ENCODE results near the gene STT3B. TPM values are rescaled to one million over a fixed set of nuclear protein-coding genes. Genes with fewer than 3 reads are reported as not detected.

The STT3B gene
- total RNA-seq, 1 donor from 2014 or later, result 210 TPM

DNA sequence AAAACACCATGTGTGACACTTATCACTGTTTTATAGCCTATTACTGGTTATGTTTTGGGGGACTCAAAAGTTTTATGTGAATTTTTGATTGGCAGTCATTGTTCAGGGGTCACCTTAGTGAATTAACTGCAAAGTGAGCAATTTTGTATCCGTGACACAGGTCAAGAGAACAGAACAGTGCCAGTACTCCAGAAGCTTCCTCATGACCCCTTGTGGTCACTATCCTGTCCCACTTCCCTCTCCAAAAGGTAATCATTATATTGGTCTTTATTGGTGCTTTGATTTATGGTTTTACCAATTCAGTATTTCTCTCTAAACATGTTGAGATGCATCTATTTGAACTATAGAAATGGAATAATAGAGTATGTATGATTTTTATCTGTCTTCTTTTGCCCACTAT lies 107.1 kb downstream of the STT3B start:
- TF ChIP-seq, protein P1, sequence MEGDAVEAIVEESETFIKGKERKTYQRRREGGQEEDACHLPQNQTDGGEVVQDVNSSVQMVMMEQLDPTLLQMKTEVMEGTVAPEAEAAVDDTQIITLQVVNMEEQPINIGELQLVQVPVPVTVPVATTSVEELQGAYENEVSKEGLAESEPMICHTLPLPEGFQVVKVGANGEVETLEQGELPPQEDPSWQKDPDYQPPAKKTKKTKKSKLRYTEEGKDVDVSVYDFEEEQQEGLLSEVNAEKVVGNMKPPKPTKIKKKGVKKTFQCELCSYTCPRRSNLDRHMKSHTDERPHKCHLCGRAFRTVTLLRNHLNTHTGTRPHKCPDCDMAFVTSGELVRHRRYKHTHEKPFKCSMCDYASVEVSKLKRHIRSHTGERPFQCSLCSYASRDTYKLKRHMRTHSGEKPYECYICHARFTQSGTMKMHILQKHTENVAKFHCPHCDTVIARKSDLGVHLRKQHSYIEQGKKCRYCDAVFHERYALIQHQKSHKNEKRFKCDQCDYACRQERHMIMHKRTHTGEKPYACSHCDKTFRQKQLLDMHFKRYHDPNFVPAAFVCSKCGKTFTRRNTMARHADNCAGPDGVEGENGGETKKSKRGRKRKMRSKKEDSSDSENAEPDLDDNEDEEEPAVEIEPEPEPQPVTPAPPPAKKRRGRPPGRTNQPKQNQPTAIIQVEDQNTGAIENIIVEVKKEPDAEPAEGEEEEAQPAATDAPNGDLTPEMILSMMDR (IDR thresholded peaks at IDR 0.05; ENCODE audit: unreplicated experiment), result no peak
- Mint-ChIP-seq H3K4me1 (peaks cover 9% of the 10 kb centered on the region), H3K9me3 (peaks cover 3% of the 10 kb centered on the region), H3K36me3 (peaks cover 24% of the 10 kb centered on the region), H3K27me3 (ENCODE audit: low read depth) (no peaks in the 10 kb centered on the region), H3K4me3 (no peak overlapping the region), H3K27ac (no peak overlapping the region)
- no peak for DNase-seq (ENCODE audit: low spot score in 2 of 2, unreplicated experiment in 2 of 2)

DNA sequence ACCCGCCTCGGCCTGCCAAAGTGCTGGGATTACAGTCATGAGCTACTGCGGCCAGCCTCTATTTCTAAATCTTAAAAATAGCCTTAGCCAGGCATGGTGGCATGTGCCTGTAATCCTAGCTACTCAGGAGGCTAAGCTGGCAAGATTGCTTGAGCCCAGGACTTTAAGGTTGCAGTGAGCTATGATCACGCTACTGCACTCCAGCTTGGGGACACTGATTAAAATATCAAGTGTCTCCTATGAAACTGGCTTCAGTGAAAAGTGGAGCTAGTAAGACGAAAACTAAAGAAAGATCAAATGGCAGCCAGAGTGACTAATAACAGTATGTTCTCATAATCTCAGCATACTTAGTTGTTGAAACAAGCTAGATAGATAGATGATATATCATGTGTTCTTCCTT lies 112.5 kb downstream of the STT3B start:
- H3K36me3 Mint-ChIP-seq, result peaks cover 54% of the 10 kb centered on the region

DNA sequence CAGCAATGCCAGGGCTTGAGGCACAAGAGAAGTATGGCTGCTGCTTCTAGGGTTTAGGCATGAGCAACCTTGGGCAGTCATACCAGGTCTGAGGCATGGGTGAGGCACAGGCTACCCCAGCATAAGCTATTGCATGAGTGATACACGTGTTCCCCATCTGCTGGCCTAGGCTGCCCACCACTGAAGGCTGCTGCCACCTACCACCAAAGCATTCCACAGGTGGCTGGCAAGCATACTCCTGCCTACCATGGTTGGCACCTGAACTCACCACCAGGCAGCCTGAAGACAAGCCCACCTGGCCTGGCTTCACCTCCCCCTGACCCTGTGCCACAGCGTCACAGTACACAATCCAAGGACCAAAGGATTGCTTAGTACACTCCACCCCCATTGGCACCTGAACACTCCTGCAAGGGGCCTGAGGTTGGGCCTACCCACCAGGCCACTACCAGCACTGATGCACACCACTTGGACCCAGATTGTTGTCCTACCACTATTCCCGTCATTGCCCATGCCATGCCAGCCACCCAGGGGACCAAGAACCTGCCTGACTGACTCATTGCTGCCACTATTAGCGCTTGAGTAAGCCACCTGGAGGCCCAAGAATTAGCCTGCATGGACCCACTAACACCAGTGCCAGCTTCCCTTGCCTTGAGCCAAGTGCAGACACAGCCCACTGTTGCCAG lies 115.7 kb downstream of the STT3B start:
- peaks cover 79% of the 10 kb centered on the region for H3K36me3 Mint-ChIP-seq
- no peak overlapping the region for H3K4me3 Mint-ChIP-seq
- no peak overlapping the region for H3K27ac Mint-ChIP-seq
- TF ChIP-seq, protein P1 (IDR thresholded peaks at IDR 0.05; ENCODE audit: unreplicated experiment), result no peak
- no peaks in the 10 kb centered on the region for H3K4me1 Mint-ChIP-seq
- DNase-seq (ENCODE audit: low spot score in 2 of 2, unreplicated experiment in 2 of 2), result no peak
- H3K9me3 Mint-ChIP-seq, result peaks cover 73% of the 10 kb centered on the region
- no peaks in the 10 kb centered on the region for H3K27me3 Mint-ChIP-seq (ENCODE audit: low read depth)

More for the DNA sequence above, 112.5 kb downstream of the STT3B start:
- no peak overlapping the region for H3K4me3 Mint-ChIP-seq
- no peaks in the 10 kb centered on the region for H3K4me1 Mint-ChIP-seq
- DNase-seq (ENCODE audit: low spot score in 2 of 2, unreplicated experiment in 2 of 2), result no peak
- no peaks in the 10 kb centered on the region for H3K27me3 Mint-ChIP-seq (ENCODE audit: low read depth)
- TF ChIP-seq, protein P1 (IDR thresholded peaks at IDR 0.05; ENCODE audit: unreplicated experiment), result no peak
- H3K27ac Mint-ChIP-seq, result no peak overlapping the region
- H3K9me3 Mint-ChIP-seq, result peaks cover 46% of the 10 kb centered on the region

DNA sequence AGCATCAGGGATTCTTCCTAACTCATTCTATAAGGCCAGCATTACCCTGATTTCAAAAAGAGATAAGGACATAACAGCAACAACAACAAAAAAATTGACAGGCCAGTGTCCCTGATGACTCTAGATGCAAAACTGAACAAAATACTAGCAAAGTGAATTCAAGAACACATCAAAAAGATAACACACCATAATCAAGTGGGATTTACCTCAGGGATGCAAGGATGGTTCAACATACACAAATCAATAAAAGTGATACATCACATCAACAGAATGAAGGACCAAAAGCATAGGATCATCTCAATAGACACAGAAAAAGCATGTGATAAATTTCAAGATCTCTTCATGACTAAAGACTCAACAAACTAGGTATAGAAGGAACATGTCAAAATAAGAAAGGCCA lies 119.6 kb downstream of the STT3B start:
- H3K36me3 Mint-ChIP-seq, result peaks cover 86% of the 10 kb centered on the region

DNA sequence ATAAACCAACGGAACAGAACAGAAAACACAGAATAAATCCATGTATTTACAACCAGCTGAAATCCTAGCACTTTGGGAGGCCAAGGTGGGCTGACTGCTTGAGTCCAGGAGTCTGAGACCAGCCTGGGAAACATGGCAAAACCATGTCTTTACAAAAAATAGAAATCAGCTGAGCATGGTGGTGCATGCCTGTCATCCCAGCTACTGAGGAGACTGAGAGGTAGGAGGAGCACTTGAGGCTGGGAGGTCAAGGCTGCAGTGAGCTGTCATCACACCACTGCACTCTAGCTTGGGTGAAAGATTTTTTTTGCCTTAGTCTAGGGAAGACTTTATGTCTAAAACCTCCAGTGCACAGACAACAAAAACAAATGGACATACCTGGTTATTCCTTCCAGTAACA lies 120.7 kb downstream of the STT3B start:
- H3K27ac Mint-ChIP-seq, result no peak overlapping the region
- DNase-seq (ENCODE audit: low spot score in 2 of 2, unreplicated experiment in 2 of 2), result no peak
- peaks cover 85% of the 10 kb centered on the region for H3K36me3 Mint-ChIP-seq
- H3K4me1 Mint-ChIP-seq, result no peaks in the 10 kb centered on the region
- H3K4me3 Mint-ChIP-seq, result no peak overlapping the region
- TF ChIP-seq, protein P1 (IDR thresholded peaks at IDR 0.05; ENCODE audit: unreplicated experiment), result no peak
- H3K9me3 Mint-ChIP-seq, result peaks cover 91% of the 10 kb centered on the region
- no peaks in the 10 kb centered on the region for H3K27me3 Mint-ChIP-seq (ENCODE audit: low read depth)

More for the DNA sequence above, 119.6 kb downstream of the STT3B start:
- Mint-ChIP-seq H3K9me3 (peaks cover 86% of the 10 kb centered on the region), H3K27me3 (ENCODE audit: low read depth) (no peaks in the 10 kb centered on the region), H3K4me1 (no peaks in the 10 kb centered on the region), H3K4me3 (no peak overlapping the region), H3K27ac (no peak overlapping the region)
- TF ChIP-seq, protein P1 (IDR thresholded peaks at IDR 0.05; ENCODE audit: unreplicated experiment), result no peak
- DNase-seq (ENCODE audit: low spot score in 2 of 2, unreplicated experiment in 2 of 2), result no peak
